ENCODE results near the gene FXN. TPM values are rescaled to one million over a fixed set of nuclear protein-coding genes. Genes with fewer than 3 reads are reported as not detected.

FXN gene
- total RNA-seq, 1 experiment from 2014 or later, result 24.1 TPM

DNA sequence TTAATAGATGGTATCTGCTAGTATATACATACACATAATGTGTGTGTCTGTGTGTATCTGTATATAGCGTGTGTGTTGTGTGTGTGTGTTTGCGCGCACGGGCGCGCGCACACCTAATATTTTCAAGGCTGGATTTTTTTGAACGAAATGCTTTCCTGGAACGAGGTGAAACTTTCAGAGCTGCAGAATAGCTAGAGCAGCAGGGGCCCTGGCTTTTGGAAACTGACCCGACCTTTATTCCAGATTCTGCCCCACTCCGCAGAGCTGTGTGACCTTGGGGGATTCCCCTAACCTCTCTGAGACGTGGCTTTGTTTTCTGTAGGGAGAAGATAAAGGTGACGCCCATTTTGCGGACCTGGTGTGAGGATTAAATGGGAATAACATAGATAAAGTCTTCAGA, 757 bp downstream of the FXN start:
- ChIA-PET POLR2A (no interaction called here), CTCF (interaction anchor here (1.1 to 1.5 kb wide), 4 partner anchors 13 to 157 kb away, joined by 3 to 10 read pairs (median 4); no protein-coding TSS in a partner anchor), RAD21 (ENCODE audit: low non-redundant PET in 1 of 2, low total read pairs in 2 of 2, uncharacterized antibody in 2 of 2, unreplicated experiment in 2 of 2) (no interaction called here)
- ATAC-seq (0 out of 2 replicates have a peak, but pooled peaks have one; percentile 20), DNase-seq (ENCODE audit: low read depth, low spot score) (no peak)
- peak overlapping the region; percentile 87 to 90 for H3K4me3 ChIP-seq (replicated peaks in 1 of 2; ENCODE audit: low read depth in 1 of 2, low read length in 2 of 2)
- H3K9ac ChIP-seq (ENCODE audit: low read length), result peak overlapping the region; percentile 87
- no peaks in the 10 kb centered on the region for H3K36me3 ChIP-seq (ENCODE audit: control insufficient read depth in 1 of 2, insufficient read depth in 2 of 2, low read length in 2 of 2)
- H3K79me2 ChIP-seq (ENCODE audit: insufficient read depth, low read length), result peaks cover 54% of the 10 kb centered on the region
- no peaks in the 10 kb centered on the region for H3K9me3 ChIP-seq (ENCODE audit: control insufficient read depth in 1 of 2, insufficient read depth in 1 of 2, low read depth in 1 of 2, low read length in 2 of 2)
- no peaks in the 10 kb centered on the region for H4K20me1 ChIP-seq (ENCODE audit: insufficient read depth)
- peak overlapping the region; percentile 97 for H3K4me2 ChIP-seq (ENCODE audit: low read length)
- H3K27ac ChIP-seq (ENCODE audit: low read depth, low read length), result peak overlapping the region; percentile 72
- peaks cover 0 to 11% of the 10 kb centered on the region in 2 experiments; a peak in 2 of 4 replicates for H3K4me1 ChIP-seq (ENCODE audit: control insufficient read depth in 1 of 2, insufficient read depth in 2 of 2, low read length in 2 of 2)
- no peaks in the 10 kb centered on the region for H3K9me2 ChIP-seq (ENCODE audit: insufficient read depth)
- TF ChIP-seq POLR2A (IDR thresholded peaks at IDR 0.05; ENCODE audit: borderline replicate concordance, extremely low read depth, insufficient read depth, insufficient read length), result no peak
- TF ChIP-seq EZH2phosphoT487 (IDR thresholded peaks at IDR 0.05; ENCODE audit: borderline replicate concordance), result no peak
- TF ChIP-seq, protein P1, sequence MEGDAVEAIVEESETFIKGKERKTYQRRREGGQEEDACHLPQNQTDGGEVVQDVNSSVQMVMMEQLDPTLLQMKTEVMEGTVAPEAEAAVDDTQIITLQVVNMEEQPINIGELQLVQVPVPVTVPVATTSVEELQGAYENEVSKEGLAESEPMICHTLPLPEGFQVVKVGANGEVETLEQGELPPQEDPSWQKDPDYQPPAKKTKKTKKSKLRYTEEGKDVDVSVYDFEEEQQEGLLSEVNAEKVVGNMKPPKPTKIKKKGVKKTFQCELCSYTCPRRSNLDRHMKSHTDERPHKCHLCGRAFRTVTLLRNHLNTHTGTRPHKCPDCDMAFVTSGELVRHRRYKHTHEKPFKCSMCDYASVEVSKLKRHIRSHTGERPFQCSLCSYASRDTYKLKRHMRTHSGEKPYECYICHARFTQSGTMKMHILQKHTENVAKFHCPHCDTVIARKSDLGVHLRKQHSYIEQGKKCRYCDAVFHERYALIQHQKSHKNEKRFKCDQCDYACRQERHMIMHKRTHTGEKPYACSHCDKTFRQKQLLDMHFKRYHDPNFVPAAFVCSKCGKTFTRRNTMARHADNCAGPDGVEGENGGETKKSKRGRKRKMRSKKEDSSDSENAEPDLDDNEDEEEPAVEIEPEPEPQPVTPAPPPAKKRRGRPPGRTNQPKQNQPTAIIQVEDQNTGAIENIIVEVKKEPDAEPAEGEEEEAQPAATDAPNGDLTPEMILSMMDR (IDR thresholded peaks at IDR 0.05 in 2 of 3, conservative IDR thresholded peaks at IDR 0.05 in 1 of 3; ENCODE audit: borderline replicate concordance in 1 of 3, insufficient read depth in 1 of 3, low read depth in 2 of 3, low read length in 2 of 3), result no peak
- TF ChIP-seq CBX3 (IDR thresholded peaks at IDR 0.05; ENCODE audit: low read depth), result no peak
- TF ChIP-seq YY1 (IDR thresholded peaks at IDR 0.05; ENCODE audit: extremely low read depth, insufficient replicate concordance, low read depth, low read length), result no peak
- no peak for TF ChIP-seq JUND (IDR thresholded peaks at IDR 0.05)
- no peak for TF ChIP-seq ELF1 (IDR thresholded peaks at IDR 0.05; ENCODE audit: borderline replicate concordance, low read depth)
- TF ChIP-seq, protein P2, sequence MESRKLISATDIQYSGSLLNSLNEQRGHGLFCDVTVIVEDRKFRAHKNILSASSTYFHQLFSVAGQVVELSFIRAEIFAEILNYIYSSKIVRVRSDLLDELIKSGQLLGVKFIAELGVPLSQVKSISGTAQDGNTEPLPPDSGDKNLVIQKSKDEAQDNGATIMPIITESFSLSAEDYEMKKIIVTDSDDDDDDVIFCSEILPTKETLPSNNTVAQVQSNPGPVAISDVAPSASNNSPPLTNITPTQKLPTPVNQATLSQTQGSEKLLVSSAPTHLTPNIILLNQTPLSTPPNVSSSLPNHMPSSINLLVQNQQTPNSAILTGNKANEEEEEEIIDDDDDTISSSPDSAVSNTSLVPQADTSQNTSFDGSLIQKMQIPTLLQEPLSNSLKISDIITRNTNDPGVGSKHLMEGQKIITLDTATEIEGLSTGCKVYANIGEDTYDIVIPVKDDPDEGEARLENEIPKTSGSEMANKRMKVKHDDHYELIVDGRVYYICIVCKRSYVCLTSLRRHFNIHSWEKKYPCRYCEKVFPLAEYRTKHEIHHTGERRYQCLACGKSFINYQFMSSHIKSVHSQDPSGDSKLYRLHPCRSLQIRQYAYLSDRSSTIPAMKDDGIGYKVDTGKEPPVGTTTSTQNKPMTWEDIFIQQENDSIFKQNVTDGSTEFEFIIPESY (IDR thresholded peaks at IDR 0.05; ENCODE audit: extremely low read depth, insufficient replicate concordance, low read length), result no peak
- no peak for TF ChIP-seq POLR2AphosphoS5 (IDR thresholded peaks at IDR 0.05; ENCODE audit: low read depth, low read length)
- no peak for TF ChIP-seq EZH2 (IDR thresholded peaks at IDR 0.05)
- TF ChIP-seq ZNF274 (IDR thresholded peaks at IDR 0.05; ENCODE audit: low read depth, low read length), result no peak
- no peak for TF ChIP-seq SRF (IDR thresholded peaks at IDR 0.05; ENCODE audit: low read depth)
- TF ChIP-seq CEBPB (IDR thresholded peaks at IDR 0.05; ENCODE audit: low read depth), result no peak
- no peak for TF ChIP-seq SP1 (IDR thresholded peaks at IDR 0.05; ENCODE audit: low read depth)
- TF ChIP-seq, protein P3, sequence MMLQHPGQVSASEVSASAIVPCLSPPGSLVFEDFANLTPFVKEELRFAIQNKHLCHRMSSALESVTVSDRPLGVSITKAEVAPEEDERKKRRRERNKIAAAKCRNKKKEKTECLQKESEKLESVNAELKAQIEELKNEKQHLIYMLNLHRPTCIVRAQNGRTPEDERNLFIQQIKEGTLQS (IDR thresholded peaks at IDR 0.05), result no peak
- TF ChIP-seq ZFX (IDR thresholded peaks at IDR 0.05), result no peak
- no peak for TF ChIP-seq FOSL1 (IDR thresholded peaks at IDR 0.05; ENCODE audit: low read depth)
- TF ChIP-seq, protein P4, sequence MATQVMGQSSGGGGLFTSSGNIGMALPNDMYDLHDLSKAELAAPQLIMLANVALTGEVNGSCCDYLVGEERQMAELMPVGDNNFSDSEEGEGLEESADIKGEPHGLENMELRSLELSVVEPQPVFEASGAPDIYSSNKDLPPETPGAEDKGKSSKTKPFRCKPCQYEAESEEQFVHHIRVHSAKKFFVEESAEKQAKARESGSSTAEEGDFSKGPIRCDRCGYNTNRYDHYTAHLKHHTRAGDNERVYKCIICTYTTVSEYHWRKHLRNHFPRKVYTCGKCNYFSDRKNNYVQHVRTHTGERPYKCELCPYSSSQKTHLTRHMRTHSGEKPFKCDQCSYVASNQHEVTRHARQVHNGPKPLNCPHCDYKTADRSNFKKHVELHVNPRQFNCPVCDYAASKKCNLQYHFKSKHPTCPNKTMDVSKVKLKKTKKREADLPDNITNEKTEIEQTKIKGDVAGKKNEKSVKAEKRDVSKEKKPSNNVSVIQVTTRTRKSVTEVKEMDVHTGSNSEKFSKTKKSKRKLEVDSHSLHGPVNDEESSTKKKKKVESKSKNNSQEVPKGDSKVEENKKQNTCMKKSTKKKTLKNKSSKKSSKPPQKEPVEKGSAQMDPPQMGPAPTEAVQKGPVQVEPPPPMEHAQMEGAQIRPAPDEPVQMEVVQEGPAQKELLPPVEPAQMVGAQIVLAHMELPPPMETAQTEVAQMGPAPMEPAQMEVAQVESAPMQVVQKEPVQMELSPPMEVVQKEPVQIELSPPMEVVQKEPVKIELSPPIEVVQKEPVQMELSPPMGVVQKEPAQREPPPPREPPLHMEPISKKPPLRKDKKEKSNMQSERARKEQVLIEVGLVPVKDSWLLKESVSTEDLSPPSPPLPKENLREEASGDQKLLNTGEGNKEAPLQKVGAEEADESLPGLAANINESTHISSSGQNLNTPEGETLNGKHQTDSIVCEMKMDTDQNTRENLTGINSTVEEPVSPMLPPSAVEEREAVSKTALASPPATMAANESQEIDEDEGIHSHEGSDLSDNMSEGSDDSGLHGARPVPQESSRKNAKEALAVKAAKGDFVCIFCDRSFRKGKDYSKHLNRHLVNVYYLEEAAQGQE (IDR thresholded peaks at IDR 0.05; ENCODE audit: low read depth), result no peak
- H3K27me3 ChIP-seq (ENCODE audit: insufficient read depth, low read length), result no peaks in the 10 kb centered on the region
- intact Hi-C loops (cut with micrococcal nuclease), result loop anchor here (10.0 kb wide), 2 partner anchors 88 to 288 kb away; partner anchors contain the start of gene ENTREP1
- TSS peak; percentile 76 for BruUV-seq (replicated peaks)
- peak overlapping the region; percentile 58 for H2AFZ ChIP-seq (ENCODE audit: low read depth, low read length, poor library complexity, severe bottlenecking)

All from HCT116 (cell line).